ENCODE measurements around the gene PIK3CA. TPM values are rescaled to one million over a fixed set of nuclear protein-coding genes. Genes with fewer than 3 reads are reported as not detected.

PIK3CA gene
- total and polyA plus RNA-seq, 7 donors, result 5.6 to 24.4 (median 18.7) TPM

DNA sequence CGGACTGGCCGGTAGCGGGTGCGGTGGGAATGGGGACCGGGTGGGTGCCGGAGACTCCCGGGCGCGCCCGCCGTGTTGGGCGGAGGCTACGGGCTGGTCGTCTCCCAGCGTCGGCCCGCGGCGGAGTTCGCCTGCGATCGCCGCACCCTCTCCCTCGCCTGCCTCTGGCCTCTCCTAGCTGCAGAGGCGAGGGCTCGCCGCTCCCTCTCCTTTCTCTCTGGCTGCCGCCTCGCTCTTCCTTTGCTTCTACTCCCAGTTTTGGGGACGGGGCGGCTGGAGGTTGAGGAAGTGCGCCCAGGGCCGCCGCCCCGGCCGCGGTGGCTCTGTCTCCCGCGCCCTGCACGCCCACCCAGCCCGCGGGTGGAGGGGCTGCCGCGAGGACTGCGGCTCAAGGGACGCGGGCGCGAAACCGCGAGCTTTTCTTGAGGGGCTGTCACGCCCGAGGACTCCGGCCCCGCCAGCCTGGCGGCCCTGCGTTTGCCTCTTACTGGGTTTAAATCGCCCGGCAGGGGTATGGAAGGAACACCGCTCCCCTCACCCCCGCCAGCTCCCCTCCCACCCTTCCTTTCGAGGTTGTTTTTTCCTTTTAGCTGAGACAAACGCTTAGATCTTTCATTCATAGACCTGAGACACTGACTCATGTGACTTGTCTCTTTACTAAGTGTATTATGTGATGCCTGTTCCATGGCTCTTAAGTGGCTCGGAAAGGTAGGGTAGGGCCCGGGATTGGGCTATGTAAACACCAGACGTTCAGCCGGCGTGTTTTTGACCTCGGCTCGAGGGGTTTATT, 654 bp downstream of the PIK3CA start:
- ATAC-seq, result peak; percentile 4 to 54 (median 50)
- WGBS, 3 donors, result 0 to 1% (median 0%) methylated on average over 48 to 70 of the region's 70 CpGs
- DNase-seq, result peak; percentile 55 to 78
- Histone ChIP-seq H3K4me1 (peaks cover 41% of the 10 kb centered on the region), H3K27me3 (ENCODE audit: insufficient read depth in 3 of 3, low read length in 2 of 3) (no peaks in the 10 kb centered on the region), H3K9me3 (no peaks in the 10 kb centered on the region), H3K27ac (peak overlapping the region; percentile 99), H3K36me3 (ENCODE audit: insufficient read depth in 1 of 2, low read depth in 1 of 2) (no peaks in the 10 kb centered on the region), H3K4me3 (peak overlapping the region; percentile 96)
- TF ChIP-seq, protein P1, sequence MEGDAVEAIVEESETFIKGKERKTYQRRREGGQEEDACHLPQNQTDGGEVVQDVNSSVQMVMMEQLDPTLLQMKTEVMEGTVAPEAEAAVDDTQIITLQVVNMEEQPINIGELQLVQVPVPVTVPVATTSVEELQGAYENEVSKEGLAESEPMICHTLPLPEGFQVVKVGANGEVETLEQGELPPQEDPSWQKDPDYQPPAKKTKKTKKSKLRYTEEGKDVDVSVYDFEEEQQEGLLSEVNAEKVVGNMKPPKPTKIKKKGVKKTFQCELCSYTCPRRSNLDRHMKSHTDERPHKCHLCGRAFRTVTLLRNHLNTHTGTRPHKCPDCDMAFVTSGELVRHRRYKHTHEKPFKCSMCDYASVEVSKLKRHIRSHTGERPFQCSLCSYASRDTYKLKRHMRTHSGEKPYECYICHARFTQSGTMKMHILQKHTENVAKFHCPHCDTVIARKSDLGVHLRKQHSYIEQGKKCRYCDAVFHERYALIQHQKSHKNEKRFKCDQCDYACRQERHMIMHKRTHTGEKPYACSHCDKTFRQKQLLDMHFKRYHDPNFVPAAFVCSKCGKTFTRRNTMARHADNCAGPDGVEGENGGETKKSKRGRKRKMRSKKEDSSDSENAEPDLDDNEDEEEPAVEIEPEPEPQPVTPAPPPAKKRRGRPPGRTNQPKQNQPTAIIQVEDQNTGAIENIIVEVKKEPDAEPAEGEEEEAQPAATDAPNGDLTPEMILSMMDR (IDR thresholded peaks at IDR 0.05), result no peak
- intact Hi-C loops (cut with DNase I), result loop anchor here (5.0 kb wide), 4 partner anchors 33 to 173 kb away; partner anchors contain the start of genes ZMAT3 (in 1 of the 2) and ZNF639 (in 1 of the 2)

DNA sequence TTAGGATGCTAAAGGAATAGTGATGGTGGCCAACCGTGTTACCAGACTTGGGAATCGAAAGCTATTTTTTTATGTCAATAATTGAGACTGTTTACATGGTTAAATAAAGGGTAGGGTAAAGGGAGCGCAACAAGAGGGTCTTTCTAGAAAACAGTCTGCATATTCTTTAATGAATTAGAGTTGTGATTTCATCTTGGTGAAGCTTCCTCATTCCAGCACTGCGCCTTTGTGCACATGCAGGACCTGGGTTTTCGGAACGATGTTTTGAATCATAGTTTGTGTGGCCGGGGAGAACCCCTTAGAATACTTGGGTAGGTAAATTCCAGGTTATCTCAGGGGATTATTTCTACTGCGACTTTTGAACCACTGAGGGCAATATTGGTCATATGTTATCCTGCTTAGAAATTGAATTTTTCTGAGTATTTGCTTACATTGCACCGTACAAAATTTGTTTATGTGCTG, 1.3 kb downstream of the PIK3CA start:
- H3K27ac ChIP-seq, result peak overlapping the region; percentile 99
- WGBS, 3 donors, result 0 to 1% (median 1%) methylated on average over 9 of the region's 9 CpGs
- H3K4me1 ChIP-seq, result peaks cover 44% of the 10 kb centered on the region
- peak overlapping the region; percentile 96 for H3K4me3 ChIP-seq
- H3K9me3 ChIP-seq, result no peaks in the 10 kb centered on the region
- no peaks in the 10 kb centered on the region for H3K36me3 ChIP-seq (ENCODE audit: insufficient read depth in 1 of 2, low read depth in 1 of 2)
- TF ChIP-seq, protein P1 (IDR thresholded peaks at IDR 0.05), result no peak
- ATAC-seq, result no peak
- no peak for DNase-seq
- H3K27me3 ChIP-seq (ENCODE audit: insufficient read depth in 3 of 3, low read length in 2 of 3), result no peaks in the 10 kb centered on the region
- intact Hi-C loops (cut with DNase I), result loop anchor here (5.0 kb wide), 4 partner anchors 33 to 173 kb away; partner anchors contain the start of genes ZMAT3 (in 1 of the 2) and ZNF639 (in 1 of the 2)

GRCh38 chr3:179149951-179150350, 1.8 kb downstream of the PIK3CA start:
- H3K4me3 ChIP-seq, result peak overlapping the region; percentile 96
- no peaks in the 10 kb centered on the region for H3K36me3 ChIP-seq (ENCODE audit: insufficient read depth in 1 of 2, low read depth in 1 of 2)
- H3K4me1 ChIP-seq, result peaks cover 44% of the 10 kb centered on the region
- no peak for DNase-seq
- TF ChIP-seq, protein P1 (IDR thresholded peaks at IDR 0.05), result no peak
- no peak for ATAC-seq
- H3K27ac ChIP-seq, result peak overlapping the region; percentile 99
- no peaks in the 10 kb centered on the region for H3K9me3 ChIP-seq
- H3K27me3 ChIP-seq (ENCODE audit: insufficient read depth in 3 of 3, low read length in 2 of 3), result no peaks in the 10 kb centered on the region
- intact Hi-C loops (cut with DNase I), result loop anchor here (5.0 kb wide), 5 partner anchors 32 to 172 kb away; partner anchors contain the start of genes ZMAT3 (in 1 of the 2) and ZNF639 (in 1 of the 2)
- WGBS, 3 donors, result 20 to 31% (median 23%) methylated on average over 4 of the region's 4 CpGs

- Histone ChIP-seq H3K36me3 (ENCODE audit: insufficient read depth in 1 of 2, low read depth in 1 of 2) (no peaks in the 10 kb centered on the region), H3K4me1 (peaks cover 47% of the 10 kb centered on the region), H3K27me3 (ENCODE audit: insufficient read depth in 3 of 3, low read length in 2 of 3) (no peaks in the 10 kb centered on the region), H3K27ac (peak overlapping the region; percentile 99), H3K9me3 (no peaks in the 10 kb centered on the region), H3K4me3 (peak overlapping the region; percentile 33)
- DNase-seq (no peak), ATAC-seq (no peak)
- WGBS, 3 donors, result 48 to 73% (median 57%) methylated on average over 3 of the region's 3 CpGs
- intact Hi-C loops (cut with DNase I), result loop anchor here in 1 of 2 donors (5.0 kb wide), 1 partner anchor 47 kb away; no protein-coding TSS in a partner anchor
- TF ChIP-seq, protein P1 (IDR thresholded peaks at IDR 0.05), result no peak
Observed at GRCh38 chr3:179150610-179151009, 2.5 kb downstream of the PIK3CA start.
